Activated B cell treated with CpG ODN at 0.5 μM for 24 hours (primary cell): Measurements from ENCODE around the gene PTPRZ1. TPM values are rescaled to one million over a fixed set of nuclear protein-coding genes. Genes with fewer than 3 reads are reported as not detected.
A peak's percentile ranks its signal among the peaks of the same experiment; 100 is the strongest.

Experiments
- ATAC-seq: fragments of 200-7000 bp; cut with Tn5 transposase; one replicate; pipeline ENCODE4 v1.10.0; 2021; ENCODE audit warnings: low read depth, mild to moderate bottlenecking, moderate library complexity
- CTCF ChIA-PET: fragments of 350-600 bp; sonication (Branson Sonifier 250); formaldehyde crosslinking; loops from one replicate; lab custom pipeline; 2021; ENCODE audit warnings: antibody characterized with exemption; lab: Charles Lee
- POLR2A ChIA-PET: fragments of 350-600 bp; sonication (Branson Sonifier 250); formaldehyde crosslinking; loops from one replicate; lab custom pipeline; 2021; ENCODE audit warnings: antibody characterized with exemption; lab: Charles Lee
- DNase-seq: peaks from one replicate; pipeline ENCODE4 v3.0.0; 2022
- H3K27ac Mint-ChIP-seq: one replicate; pipeline ENCODE4 v1.8.0; 2020; ENCODE audit warnings: mixed read lengths
- H3K27me3 Mint-ChIP-seq: one replicate; pipeline ENCODE4 v1.8.0; 2021; ENCODE audit warnings: mixed read lengths
- H3K36me3 Mint-ChIP-seq: one replicate; pipeline ENCODE4 v1.8.0; 2021; ENCODE audit warnings: low read depth, mixed read lengths
- H3K4me1 Mint-ChIP-seq: one replicate; pipeline ENCODE4 v1.8.0; 2021; ENCODE audit warnings: mixed read lengths
- H3K4me3 Mint-ChIP-seq: one replicate; pipeline ENCODE4 v1.8.0; 2020; ENCODE audit warnings: mild to moderate bottlenecking, mixed read lengths
- H3K9me3 Mint-ChIP-seq: one replicate; pipeline ENCODE4 v1.8.0; 2020; ENCODE audit warnings: mixed read lengths
- CTCF ChIP-seq: fragments of 200-600 bp; IDR thresholded peaks from one replicate; pipeline ENCODE4 v1.8.0; 2022; ENCODE audit warnings: antibody characterized with exemption, mild to moderate bottlenecking
- intact Hi-C: fragments of 100-400 bp; cut with micrococcal nuclease; formaldehyde crosslinking; loops from one replicate; pipeline ENCODE4 v1.15.1; 2024
- total RNA-seq: library from RNA; stranded (reverse); gene quantifications from 2 replicates; pipeline ENCODE4 v1.2.3, GENCODE V29; 2022

The PTPRZ1 gene
- not detected in 2 replicates for total RNA-seq

DNA sequence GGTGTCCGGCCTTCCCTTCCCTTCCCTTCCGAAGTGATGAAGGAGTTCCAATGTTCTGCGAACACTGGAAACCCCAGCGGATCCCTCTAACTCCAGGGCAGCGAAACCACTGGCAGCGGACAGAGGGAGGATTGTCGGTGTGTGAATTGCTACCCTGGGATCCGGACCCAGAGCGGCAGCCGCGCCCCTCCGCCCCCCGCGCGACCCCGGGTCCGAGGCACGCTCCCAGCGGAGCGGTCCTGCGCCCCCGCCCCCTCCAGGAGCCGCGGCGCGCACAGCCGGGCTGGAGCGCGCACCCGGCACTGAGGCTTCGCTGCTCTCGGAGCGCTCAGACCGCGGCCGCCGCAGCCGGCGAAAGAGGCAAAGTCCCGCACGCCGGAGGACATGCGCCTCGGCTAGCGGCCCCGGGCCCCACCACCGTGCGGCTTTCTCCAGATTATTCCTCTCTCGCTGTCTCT lies at the start of gene PTPRZ1:
PTPRZ1 (plus strand) TSS at position 331 of the 458 bp plus-strand sequence. CDS start 339 bp downstream, outside the sequence.
- no peaks in the 10 kb centered on the region for H3K9me3 Mint-ChIP-seq
- CTCF ChIA-PET: no interaction called here
- no peak for DNase-seq
- intact Hi-C loops: no loop called here
- no peak for ATAC-seq
- H3K36me3 Mint-ChIP-seq: no peaks in the 10 kb centered on the region
- peaks cover 7% of the 10 kb centered on the region for H3K4me1 Mint-ChIP-seq
- peaks cover 38% of the 10 kb centered on the region for H3K27me3 Mint-ChIP-seq
- POLR2A ChIA-PET: no interaction called here
- H3K4me3 Mint-ChIP-seq: peak within 1 kb of the TSS; percentile 21
- no peak within 1 kb of the TSS for H3K27ac Mint-ChIP-seq
- no peak for TF ChIP-seq CTCF

DNA sequence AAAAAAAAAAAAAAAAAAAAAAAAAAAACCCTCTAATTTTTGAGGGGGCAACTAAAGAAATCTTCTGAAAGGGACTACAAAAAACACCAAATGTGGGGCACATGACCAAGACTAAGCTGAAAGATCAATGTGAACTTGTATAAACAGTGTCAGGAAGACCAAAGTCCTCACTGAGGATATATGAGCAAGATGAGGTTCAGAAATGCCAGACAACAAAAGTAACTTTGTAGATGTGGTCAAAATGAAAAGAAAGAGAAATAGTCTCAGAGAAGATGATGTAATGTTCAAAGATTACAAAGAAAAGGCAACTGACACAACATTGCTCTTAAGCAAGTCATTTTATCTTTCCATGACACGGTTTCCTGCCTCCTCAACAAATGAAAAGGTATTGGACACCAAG lies 48.7 kb upstream of the PTPRZ1 start:
- no peaks in the 10 kb centered on the region for H3K27me3 Mint-ChIP-seq
- ATAC-seq: no peak
- CTCF ChIA-PET: no interaction called here

DNA sequence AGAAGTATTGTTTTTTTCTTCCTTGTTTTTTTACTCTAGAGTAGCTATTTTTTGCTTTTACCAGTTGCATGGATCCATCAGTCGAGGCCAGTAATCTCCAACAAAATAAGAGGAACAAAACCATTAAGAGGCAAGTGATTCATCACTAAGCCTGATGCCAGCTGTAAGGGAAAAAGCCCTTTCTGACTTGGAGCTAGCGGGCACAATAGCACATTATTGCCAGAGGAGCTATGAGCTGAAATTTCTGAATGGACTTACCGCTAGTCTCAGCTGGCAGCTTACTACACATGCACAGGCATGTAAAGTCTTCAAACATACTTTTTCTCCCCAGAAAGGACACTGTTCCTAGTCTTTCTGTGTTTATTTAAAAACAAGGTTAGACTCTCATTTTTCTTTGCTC lies 41.6 kb upstream of the PTPRZ1 start:
- no peak for ATAC-seq
- no peaks in the 10 kb centered on the region for H3K27me3 Mint-ChIP-seq
- no peak overlapping the region for H3K4me3 Mint-ChIP-seq
- no peak for DNase-seq
- no peaks in the 10 kb centered on the region for H3K9me3 Mint-ChIP-seq
- CTCF ChIA-PET: no interaction called here
- no peaks in the 10 kb centered on the region for H3K36me3 Mint-ChIP-seq
- TF ChIP-seq CTCF: no peak
- POLR2A ChIA-PET: no interaction called here
- no peaks in the 10 kb centered on the region for H3K4me1 Mint-ChIP-seq
- intact Hi-C loops: no loop called here
- no peak overlapping the region for H3K27ac Mint-ChIP-seq

More for the DNA sequence above, 48.7 kb upstream of the PTPRZ1 start:
- no peak for TF ChIP-seq CTCF
- peaks cover 2% of the 10 kb centered on the region for H3K9me3 Mint-ChIP-seq
- POLR2A ChIA-PET: no interaction called here
- no peaks in the 10 kb centered on the region for H3K36me3 Mint-ChIP-seq
- DNase-seq: no peak
- H3K4me1 Mint-ChIP-seq: no peaks in the 10 kb centered on the region
- intact Hi-C loops: no loop called here
- H3K27ac Mint-ChIP-seq: no peak overlapping the region
- no peak overlapping the region for H3K4me3 Mint-ChIP-seq

- ATAC-seq (no peak), DNase-seq (no peak)
- no peaks in the 10 kb centered on the region for H3K4me1 Mint-ChIP-seq
- ChIA-PET CTCF (no interaction called here), POLR2A (no interaction called here)
- H3K27me3 Mint-ChIP-seq: no peaks in the 10 kb centered on the region
- no peaks in the 10 kb centered on the region for H3K36me3 Mint-ChIP-seq
- no peak for TF ChIP-seq CTCF
- no peaks in the 10 kb centered on the region for H3K9me3 Mint-ChIP-seq
- intact Hi-C loops: no loop called here
- no peak overlapping the region for H3K27ac Mint-ChIP-seq
- H3K4me3 Mint-ChIP-seq: no peak overlapping the region
Observed at GRCh38 chr7:121831801-121832200, 41.2 kb upstream of the PTPRZ1 start.

- no peak overlapping the region for H3K27ac Mint-ChIP-seq
Observed at GRCh38 chr7:121832347-121832746, 40.6 kb upstream of the PTPRZ1 start.

More at GRCh38 chr7:121832347-121832746, 40.6 kb upstream of the PTPRZ1 start:
- Mint-ChIP-seq H3K4me3 (no peak overlapping the region), H3K36me3 (no peaks in the 10 kb centered on the region), H3K27me3 (no peaks in the 10 kb centered on the region), H3K9me3 (no peaks in the 10 kb centered on the region), H3K4me1 (no peaks in the 10 kb centered on the region)
- ATAC-seq (no peak), DNase-seq (no peak)
- intact Hi-C loops: no loop called here
- ChIA-PET POLR2A (no interaction called here), CTCF (no interaction called here)
- no peak for TF ChIP-seq CTCF
